Left renal pelvis (tissue), 4 donors: ENCODE measurements around the gene PDE8A. TPM values are rescaled to one million over a fixed set of nuclear protein-coding genes. Genes with fewer than 3 reads are reported as not detected.
"Not testable (repeated sequence)": the region's sequence is repeated elsewhere in the genome, so short reads cannot be mapped to it uniquely, and the experiment has no call there.

Experiments
- DNase-seq, 4 donors: peaks; one replicate each; pipeline ENCODE4 v3.0.0-alpha.2; 2013; ENCODE audit warnings: low read depth in 4 of 4, low spot score in 3 of 4
- polyA plus RNA-seq, 4 donors: library from polyadenylated mRNA; unstranded; fragments of 120-200 nt; gene quantifications; one replicate each; pipeline ENCODE4 v1.2.1, GENCODE V29; 2013; ENCODE audit not compliant: insufficient read length in 4 of 4

PDE8A gene
- polyA plus RNA-seq, 4 donors = 38.4 to 59.6 (median 44.0) TPM

DNA sequence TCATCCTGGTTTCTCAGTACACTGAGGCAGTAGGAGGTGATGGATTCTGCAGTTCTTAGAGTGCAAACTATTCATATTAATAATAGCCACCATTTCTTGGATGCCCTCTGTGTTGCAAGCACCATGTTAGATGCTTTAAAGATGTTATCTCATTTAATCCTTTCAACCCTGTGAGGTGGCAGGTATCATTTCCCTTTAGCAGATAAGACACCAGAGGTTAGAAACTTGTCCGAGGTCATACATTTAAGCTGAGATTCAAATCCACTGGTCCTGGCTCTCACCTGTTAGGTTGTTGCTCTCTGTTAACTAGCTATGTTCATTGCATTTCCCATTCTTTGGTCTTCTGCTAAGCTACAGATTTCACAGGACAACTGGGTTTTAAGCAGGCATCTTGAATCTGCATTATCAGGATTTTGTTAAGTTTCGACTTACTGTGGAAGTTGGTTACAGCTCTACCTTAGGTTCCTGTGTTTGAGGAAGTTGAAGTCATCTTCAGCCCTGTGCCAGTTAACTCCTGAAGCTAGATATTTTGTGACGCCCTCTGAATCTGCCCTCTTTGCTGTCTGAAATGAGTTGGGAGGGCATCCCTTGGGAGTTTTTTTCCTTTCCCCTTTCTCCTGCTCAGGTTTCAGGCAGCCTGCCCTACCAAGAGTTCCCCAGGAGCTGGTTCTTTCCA lies 6.4 kb downstream of the PDE8A start:
- no peak for DNase-seq

DNA sequence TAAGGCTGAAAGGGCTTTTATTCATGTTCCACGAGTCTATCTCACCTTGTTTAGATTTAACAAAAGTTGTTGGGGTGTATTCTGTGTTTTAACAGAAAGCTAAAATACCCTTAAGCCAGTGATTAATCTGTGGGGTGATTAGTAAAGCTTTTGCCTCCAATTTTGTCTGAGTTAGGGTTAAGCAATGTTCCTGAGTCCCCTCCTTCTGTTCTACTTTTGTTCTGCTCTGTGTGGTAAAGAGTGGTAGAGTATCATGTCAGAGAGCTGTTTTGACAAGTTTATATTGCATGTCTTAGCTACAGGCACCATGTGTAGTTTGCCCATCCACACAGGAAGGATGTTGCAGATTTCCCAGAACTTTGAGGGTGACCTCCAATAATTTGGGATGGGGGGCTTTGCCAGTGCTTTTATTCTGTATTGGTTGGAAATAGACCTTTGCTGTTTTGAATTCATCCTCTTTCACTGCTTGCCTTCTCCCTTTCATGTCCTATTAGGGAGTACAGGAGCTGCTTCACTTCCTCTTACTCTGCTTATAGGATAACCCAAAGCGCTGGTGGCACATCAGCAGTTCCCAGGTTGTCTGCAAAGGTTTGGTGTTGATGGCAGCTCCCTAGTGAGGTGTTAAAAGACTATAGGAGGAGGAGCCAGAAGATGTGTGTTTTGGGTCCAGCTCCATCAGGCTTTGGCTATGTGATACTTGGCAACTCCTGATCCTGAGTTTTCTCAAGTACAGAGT lies 7.4 kb downstream of the PDE8A start:
- no peak for DNase-seq

DNA sequence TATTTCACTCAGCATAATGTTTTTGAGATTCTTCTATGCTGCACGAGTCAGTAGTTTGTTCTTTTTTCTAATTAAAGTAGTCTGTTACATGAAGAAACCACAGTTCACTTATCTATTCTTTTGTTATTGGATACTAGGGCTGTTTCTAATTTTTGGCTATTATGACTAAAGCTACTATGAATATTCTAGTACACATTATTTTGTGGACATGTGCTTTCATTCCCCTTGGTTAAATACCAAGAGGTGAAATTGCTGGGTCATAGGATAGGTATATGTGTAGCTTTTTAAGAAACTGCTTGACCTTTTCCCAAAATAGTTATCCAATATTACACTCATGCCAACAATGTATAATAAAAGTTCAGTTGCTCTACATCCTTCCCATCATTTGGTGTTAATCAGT lies 8.9 kb downstream of the PDE8A start:
- DNase-seq = no peak

- DNase-seq = no peak
Observed at GRCh38 chr15:84991014-84991712, 9.5 kb downstream of the PDE8A start.

GRCh38 chr15:84992157-84992944 lies 10.7 kb downstream of the PDE8A start:
- DNase-seq = no peak

DNA sequence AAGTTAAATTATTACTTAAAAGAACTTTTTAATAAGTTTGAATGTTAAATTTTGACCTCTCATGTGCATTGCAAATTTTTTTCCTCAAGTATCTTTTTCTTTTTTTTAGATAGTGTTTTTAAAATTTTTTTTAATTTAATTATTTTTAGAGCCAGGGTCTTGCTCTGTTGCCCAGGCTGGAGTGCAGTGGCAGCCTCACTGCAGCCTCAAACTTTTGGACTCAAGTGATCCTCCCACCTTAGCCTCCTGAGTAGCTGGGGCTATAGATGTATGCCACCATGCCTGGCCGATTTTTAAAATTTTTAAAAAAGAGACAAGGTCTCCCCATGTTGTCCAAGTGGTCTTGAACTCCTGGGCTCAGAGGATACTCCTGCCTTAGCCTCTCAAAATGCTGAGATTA lies 14.4 kb downstream of the PDE8A start:
- DNase-seq = no peak

DNA sequence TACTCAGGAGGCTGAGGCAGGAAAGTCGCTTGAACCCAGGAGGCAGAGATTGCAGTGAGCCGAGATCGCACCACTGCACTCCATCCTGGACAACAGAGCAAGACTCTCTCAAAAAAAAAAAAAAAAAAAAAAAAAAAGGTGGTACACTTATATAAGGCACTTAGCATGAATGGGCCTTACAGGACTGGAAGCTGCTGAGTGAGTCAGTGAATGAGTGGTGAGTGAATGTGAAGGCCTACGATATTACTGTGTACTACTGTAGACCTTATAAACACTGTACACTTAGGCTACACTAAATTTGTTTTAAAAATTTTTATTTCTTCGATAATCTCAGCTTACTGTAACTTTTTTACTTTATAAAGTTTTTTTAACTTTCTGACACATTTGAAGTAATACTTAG lies 15.1 kb downstream of the PDE8A start:
- not testable (repeated sequence) for DNase-seq

DNA sequence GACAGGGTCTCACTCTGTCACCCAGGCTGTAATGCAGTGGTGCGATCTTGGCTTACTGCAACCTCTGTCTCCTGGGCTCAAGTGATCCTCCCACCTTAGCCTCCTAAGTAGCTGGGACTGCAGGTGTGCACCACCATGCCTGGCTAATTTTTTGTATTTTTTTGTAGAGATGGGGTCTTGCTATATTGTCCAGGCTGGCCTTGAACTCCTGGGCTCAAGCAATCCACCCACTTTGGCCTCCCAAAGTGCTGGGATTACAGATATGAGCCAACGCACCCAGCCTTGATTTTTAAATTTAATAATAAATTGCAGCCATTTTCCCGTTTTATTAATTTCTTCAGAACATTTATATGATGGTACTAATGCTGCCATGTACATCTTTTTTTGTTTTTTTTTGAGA lies 15.6 kb downstream of the PDE8A start:
- DNase-seq = not testable (repeated sequence)

DNA sequence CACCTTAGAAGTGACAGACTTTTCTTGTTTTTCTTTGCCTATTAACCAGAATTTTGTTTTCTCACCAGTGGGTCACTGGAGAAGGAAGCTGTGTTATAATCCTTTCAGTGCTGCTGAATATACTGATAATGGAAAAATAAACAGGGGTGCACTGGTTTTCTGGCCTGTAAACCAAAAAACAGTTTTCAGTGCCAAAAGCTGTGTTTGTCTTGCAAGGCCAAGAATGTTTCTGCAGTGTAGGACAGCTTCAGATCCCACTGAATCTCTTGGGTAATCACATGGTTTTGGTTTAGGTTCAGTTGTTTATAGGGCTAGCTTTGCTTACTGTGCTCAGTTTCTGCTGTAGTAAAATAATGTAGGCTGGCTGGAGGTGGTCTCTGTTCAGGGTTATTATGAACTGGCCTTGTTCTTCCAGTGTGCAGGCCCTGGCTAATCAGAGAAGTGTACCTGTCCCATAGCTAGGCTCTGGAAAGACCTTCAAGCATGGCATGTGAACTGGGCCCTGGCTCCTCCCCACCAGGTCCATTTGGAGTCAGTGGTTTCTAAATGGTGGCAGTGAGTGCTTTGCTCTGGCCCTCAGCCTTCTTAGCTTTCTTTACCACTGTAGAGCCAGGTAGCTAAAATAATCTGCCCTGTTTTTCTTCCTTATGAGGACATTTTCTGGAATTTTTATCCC lies 18.7 kb downstream of the PDE8A start:
- DNase-seq = no peak

- no peak for DNase-seq
Observed at GRCh38 chr15:85000937-85001336, 19.3 kb downstream of the PDE8A start.

DNA sequence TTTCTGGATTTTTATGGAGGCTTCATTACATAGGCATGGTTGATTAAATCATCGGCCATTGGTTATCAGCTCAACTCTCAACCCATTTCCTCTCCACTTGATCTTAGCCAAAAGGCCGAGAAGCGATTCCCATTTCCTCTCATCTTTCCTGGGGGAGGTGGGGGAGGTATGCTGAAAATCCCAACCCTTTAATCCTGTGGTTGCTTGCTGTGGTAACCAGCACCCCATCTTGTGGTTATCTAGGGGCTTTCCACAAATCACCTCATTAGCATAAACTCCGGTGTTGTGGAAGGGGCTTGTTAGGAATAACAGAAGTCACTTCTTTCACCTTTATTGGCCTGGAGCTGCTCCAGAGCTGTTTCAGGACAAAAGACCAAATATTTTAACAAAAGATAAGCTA lies 20.9 kb downstream of the PDE8A start:
- no peak for DNase-seq

GRCh38 chr15:85003593-85004312 lies 22.1 kb downstream of the PDE8A start:
- no peak for DNase-seq

GRCh38 chr15:85004550-85004949 lies 22.9 kb downstream of the PDE8A start:
- no peak for DNase-seq

DNA sequence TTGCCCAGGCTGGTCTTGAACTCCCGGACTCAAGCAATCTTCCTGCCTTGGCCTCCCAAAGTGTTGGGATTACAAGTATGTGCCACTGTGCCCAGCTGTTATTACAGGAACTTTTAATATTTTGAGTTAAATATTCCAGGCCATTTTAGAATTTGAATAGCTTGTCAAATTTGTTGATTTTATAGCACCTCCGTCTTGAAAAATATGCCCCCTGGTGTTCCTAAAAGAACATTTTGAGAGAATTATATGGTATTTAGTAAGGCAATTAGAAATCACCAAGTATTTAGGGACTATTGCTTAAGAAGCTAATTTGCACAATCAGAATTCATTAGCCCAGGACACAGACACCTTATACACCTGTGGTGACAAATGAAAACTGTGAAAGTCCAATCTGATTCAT lies 23.7 kb downstream of the PDE8A start:
- no peak for DNase-seq

DNA sequence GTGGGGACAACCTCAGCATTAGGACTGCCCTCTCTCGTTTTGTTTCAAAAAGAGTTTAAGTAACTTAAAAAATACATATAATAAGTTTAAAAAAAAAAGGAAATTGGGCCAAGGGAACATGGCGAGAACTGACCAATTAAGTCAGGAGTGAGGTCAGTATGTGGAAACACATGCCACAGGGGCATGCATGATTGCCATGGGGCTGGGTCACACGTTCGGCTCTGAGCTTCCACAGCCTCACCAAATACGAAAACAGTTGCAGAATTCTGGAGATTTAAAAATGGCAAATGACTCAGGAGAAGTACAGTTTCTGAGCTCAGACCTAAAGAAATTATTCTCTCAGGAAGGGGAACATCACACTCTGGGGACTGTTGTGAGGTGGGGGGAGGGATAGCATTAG lies 24.1 kb downstream of the PDE8A start:
- DNase-seq = no peak

DNA sequence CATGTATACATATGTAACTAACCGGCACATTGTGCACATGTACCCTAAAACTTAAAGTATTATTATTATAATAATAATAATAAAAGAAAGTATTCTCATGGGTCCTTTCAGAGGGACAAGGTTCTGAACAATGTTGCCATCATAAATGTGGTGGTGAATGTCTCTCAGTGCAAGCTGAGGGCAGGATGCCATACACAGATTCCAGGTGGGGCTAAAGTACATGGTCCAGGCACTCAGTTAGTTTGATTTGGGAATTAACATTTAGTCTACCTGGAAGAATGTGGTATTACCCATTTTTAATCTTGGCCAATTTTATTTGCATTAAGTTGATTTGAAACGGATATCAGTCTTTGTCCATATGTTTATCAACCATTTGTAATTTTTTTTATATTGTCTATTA lies 24.5 kb downstream of the PDE8A start:
- DNase-seq = no peak

DNA sequence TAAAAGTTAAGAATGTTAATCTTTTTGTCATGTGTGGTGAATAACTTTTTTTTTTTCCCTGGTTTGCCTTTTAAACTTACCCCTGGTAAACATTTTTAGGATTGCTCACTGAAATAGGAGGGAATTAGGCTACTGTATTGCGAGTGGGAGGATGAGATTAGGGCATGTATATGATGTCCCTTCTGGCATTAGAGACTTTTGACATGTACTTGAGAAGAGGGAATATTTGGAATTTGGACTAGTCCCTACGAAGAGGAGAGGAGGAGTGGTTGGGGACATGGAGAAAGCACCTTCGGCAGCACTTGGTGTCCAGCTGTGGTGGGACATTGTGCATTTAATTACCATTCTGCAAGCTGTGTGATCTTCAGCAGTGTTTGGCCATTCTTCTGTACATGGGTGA lies 25.0 kb downstream of the PDE8A start:
- DNase-seq = no peak

DNA sequence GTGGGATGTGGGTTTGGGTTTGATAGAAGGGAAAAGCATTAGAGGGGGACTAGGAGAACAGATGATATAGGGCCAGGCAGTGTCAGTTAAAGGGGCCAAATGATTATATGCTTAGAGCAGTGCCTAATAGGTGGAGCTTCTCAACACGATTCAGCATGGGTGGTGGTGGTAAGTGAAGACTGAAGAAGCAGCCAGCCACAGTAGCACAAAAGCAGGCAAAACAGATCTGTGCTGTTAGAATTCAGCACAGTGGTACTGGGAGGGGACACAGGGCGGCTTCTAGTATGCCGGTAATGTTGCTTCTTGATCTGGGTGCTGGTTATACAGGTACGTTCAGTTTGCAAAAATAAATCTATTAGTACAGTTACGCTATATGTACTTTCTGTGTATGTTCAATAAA lies 25.5 kb downstream of the PDE8A start:
- DNase-seq = no peak

DNA sequence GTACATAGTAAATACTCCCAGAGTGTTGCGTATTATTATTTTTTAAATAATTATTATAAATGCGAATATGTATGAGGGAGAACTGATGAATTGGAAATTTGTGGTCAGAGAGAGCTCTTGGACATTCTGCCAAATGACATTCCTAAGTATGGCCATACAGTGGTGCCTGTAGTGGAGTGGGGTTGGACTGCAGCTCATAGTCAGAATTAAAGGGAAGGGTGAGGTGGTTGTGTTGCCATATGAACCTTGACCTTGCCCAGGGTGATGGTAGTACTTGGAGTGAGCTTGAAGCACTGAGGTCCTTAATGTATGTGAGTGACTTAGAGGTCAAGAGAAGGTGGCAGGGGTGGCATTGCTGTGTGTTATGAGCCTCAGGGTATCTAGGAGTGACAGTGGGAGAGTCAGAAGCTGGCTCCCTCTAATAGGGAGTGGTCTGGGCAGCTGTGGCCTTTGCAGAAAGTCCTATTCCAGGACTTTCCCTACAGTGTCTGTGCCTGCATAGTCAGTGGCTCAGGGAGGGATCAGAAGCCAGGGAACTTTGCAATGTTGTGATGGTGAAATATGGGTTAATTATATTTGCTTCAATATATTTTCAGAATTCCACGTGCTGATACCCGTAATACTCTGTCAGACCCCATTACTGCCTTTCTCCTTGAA lies 26.2 kb downstream of the PDE8A start:
- DNase-seq = no peak
